GM12878 (cell line): ENCODE measurements around the gene POLR3E. TPM values are rescaled to one million over a fixed set of nuclear protein-coding genes. Genes with fewer than 3 reads are reported as not detected.
A peak's percentile ranks its signal among the peaks of the same experiment; 100 is the strongest.

ENCODE experiments used
- BHLHE40 ChIP-seq, 2 experiments: fragments of 450-650 bp in 1 of 2; IDR thresholded peaks; 2 replicates each; pipeline ENCODE4 v1.6.1; 2011 to 2017; ENCODE audit warnings: low read depth in 2 of 2, borderline replicate concordance in 1 of 2, improper control_type of control experiment in 1 of 2, low read length in 1 of 2, mild to moderate bottlenecking in 1 of 2
- BMI1 ChIP-seq: fragments of 450-650 bp; IDR thresholded peaks from 2 replicates; pipeline ENCODE4 v1.6.1; 2016; ENCODE audit warnings: mild to moderate bottlenecking, moderate library complexity, borderline replicate concordance
- CEBPB ChIP-seq, 2 experiments: fragments of 150-350 bp in 1 of 2; IDR thresholded peaks; 2 replicates each; pipeline ENCODE4 v1.6.1; 2012 to 2014; ENCODE audit warnings: low read depth in 2 of 2, low read length in 2 of 2, borderline replicate concordance in 1 of 2, inconsistent platforms in 1 of 2
- CEBPZ ChIP-seq: fragments of 150-350 bp; IDR thresholded peaks from 2 replicates; pipeline ENCODE4 v1.6.1; 2016; ENCODE audit warnings: low read depth, low read length
- HDAC6 ChIP-seq: fragments of 200-600 bp; sonication (generic); IDR thresholded peaks from one replicate; pipeline ENCODE4 v1.8.0; 2017; ENCODE audit warnings: antibody characterized with exemption; ENCODE audit not compliant: unreplicated experiment
- IRF3 ChIP-seq: fragments of 450-650 bp; IDR thresholded peaks from 2 replicates; pipeline ENCODE4 v1.6.1; 2014; ENCODE audit warnings: mild to moderate bottlenecking
- JUNB ChIP-seq: IDR thresholded peaks from 2 replicates; pipeline ENCODE4 v1.6.1; 2016; ENCODE audit warnings: antibody characterized with exemption, mild to moderate bottlenecking
- MEF2B ChIP-seq: fragments of 450-650 bp; IDR thresholded peaks from 2 replicates; pipeline ENCODE4 v1.6.1; 2018; ENCODE audit warnings: mild to moderate bottlenecking, moderate library complexity; ENCODE audit not compliant: partially characterized antibody, poor library complexity, severe bottlenecking
- MTA2 ChIP-seq: fragments of 450-650 bp; IDR thresholded peaks from 2 replicates; pipeline ENCODE4 v1.6.1; 2016; ENCODE audit warnings: low read depth, mild to moderate bottlenecking, moderate library complexity
- MTA3 ChIP-seq: IDR thresholded peaks from 2 replicates; pipeline ENCODE4 v1.6.1; 2012; ENCODE audit warnings: low read length, inconsistent platforms, borderline replicate concordance
- NBN ChIP-seq: fragments of 450-650 bp; IDR thresholded peaks from 2 replicates; pipeline ENCODE4 v1.6.1; 2016
- POU2F2 ChIP-seq: IDR thresholded peaks from 3 replicates; pipeline ENCODE4 v1.6.1; 2011; ENCODE audit warnings: low read depth, mild to moderate bottlenecking, low read length, borderline replicate concordance
- PRDM15 ChIP-seq: fragments of 450-650 bp; formaldehyde crosslinking; IDR thresholded peaks from 2 replicates; pipeline ENCODE4 v1.4.0; 2020; ENCODE audit warnings: mild to moderate bottlenecking, moderate library complexity
- RELA ChIP-seq: fragments of 450-650 bp; IDR thresholded peaks from 2 replicates; pipeline ENCODE4 v1.8.0; 2014; ENCODE audit warnings: borderline replicate concordance; ENCODE audit not compliant: partially characterized antibody
- SIX5 ChIP-seq: IDR thresholded peaks from 2 replicates; pipeline ENCODE4 v1.6.1; 2011; ENCODE audit warnings: mild to moderate bottlenecking, low read depth, low read length, moderate library complexity; ENCODE audit not compliant: severe bottlenecking
- SMAD1 ChIP-seq: fragments of 450-650 bp; IDR thresholded peaks from 2 replicates; pipeline ENCODE4 v1.6.1; 2018; ENCODE audit warnings: mild to moderate bottlenecking, low read depth; ENCODE audit not compliant: partially characterized antibody
- SMC3 ChIP-seq: IDR thresholded peaks from 2 replicates; pipeline ENCODE4 v1.6.1; 2011; ENCODE audit warnings: low read length, improper control_type of control experiment, borderline replicate concordance
- SREBF1 ChIP-seq: IDR thresholded peaks from 2 replicates; pipeline ENCODE4 v1.6.1; 2012; ENCODE audit warnings: mild to moderate bottlenecking, low read length
- STAT1 ChIP-seq: fragments of 450-650 bp; conservative IDR thresholded peaks from 2 replicates; pipeline ENCODE4 v1.6.1; 2014; ENCODE audit warnings: antibody characterized with exemption, mild to moderate bottlenecking
- STAT3 ChIP-seq: IDR thresholded peaks from 2 replicates; pipeline ENCODE4 v1.6.1; 2011; ENCODE audit warnings: low read depth, low read length, improper control_type of control experiment
- SUPT20H ChIP-seq: IDR thresholded peaks from 2 replicates; pipeline ENCODE4 v1.6.1; 2011; ENCODE audit warnings: low read depth, mild to moderate bottlenecking, low read length, moderate library complexity, borderline replicate concordance; ENCODE audit not compliant: control insufficient read depth
- WRNIP1 ChIP-seq: IDR thresholded peaks from 2 replicates; pipeline ENCODE4 v1.6.1; 2011; ENCODE audit warnings: low read depth, low read length, improper control_type of control experiment, borderline replicate concordance
- polyA plus RNA-seq, 11 experiments: library from polyadenylated mRNA; depleted of rRNA in 4 of 11; unstranded in 6 of 11; stranded (reverse) in 5 of 11; fragments of >200 nt; fragmentation: Nextera tagmentation in 4 of 11; fragmentation: Illumina TruSeq in 1 of 11; extraction: Ambion mirVana in 4 of 11; extraction: Trizol in 1 of 11; gene quantifications; 1 replicate in 1 of 11; 2 replicates in 10 of 11; pipeline versions ENCODE4 v1.2.1 to v1.2.3, GENCODE V29; 2011 to 2016; ENCODE audit warnings: inconsistent platforms in 2 of 11, missing spikeins in 2 of 11, low read depth in 1 of 11
- total RNA-seq, 4 experiments: library from RNA; depleted of rRNA in 3 of 4; stranded (reverse); fragments of >200 nt in 3 of 4; fragmentation: Illumina TruSeq in 1 of 4; extraction: Trizol in 1 of 4; gene quantifications; 2 replicates each; pipeline versions ENCODE4 v1.2.1 to v1.2.3, GENCODE V29; 2013 to 2021

POLR3E gene
- total and polyA plus RNA-seq, 10 of the 15 experiments (the other 5 are each of a cell fraction or from before 2014, with no cell fraction given) = 11.1 to 79.5 (median 39.7) TPM

GRCh38 chr16:22297114-22297870, at the start of gene POLR3E (continued):
- peak; percentile 75 for TF ChIP-seq SMC3
- TF ChIP-seq JUNB = no peak
- no peak for TF ChIP-seq MTA2
- peak; percentile 72; the same call in 1 of the 2 replicates for TF ChIP-seq IRF3
- TF ChIP-seq HDAC6 = no peak
- TF ChIP-seq PRDM15 (CRISPR knock-in tag) = no peak
- peak; percentile 68 to 92; a peak in 3 of 4 replicates for TF ChIP-seq BHLHE40 (IDR thresholded peaks at IDR 0.05; ENCODE audit: borderline replicate concordance in 1 of 2, low read depth in 2 of 2, low read length in 1 of 2)
- TF ChIP-seq STAT1 = peak; percentile 98
- peak; percentile 88; the same call in 2 of the 3 replicates for TF ChIP-seq POU2F2
- TF ChIP-seq SREBF1 = peak; percentile 45; the same call in 1 of the 2 replicates
- TF ChIP-seq BMI1 = no peak
- TF ChIP-seq SUPT20H = no peak
- peak; percentile 57 for TF ChIP-seq MEF2B
- TF ChIP-seq STAT3 = no peak
- no peak for TF ChIP-seq SMAD1
- TF ChIP-seq NBN = peak; percentile 97
- TF ChIP-seq CEBPZ = no peak
- peak; percentile 97 for TF ChIP-seq RELA
- peak; percentile 22 for TF ChIP-seq SIX5
- TF ChIP-seq MTA3 = no peak; the same call in 1 of the 2 replicates
- no peak for TF ChIP-seq WRNIP1
- TF ChIP-seq CEBPB (IDR thresholded peaks at IDR 0.05; ENCODE audit: borderline replicate concordance in 1 of 2, low read depth in 2 of 2, low read length in 2 of 2) = no peak
